ENCODE data around the gene OST4.

The OST4 gene

GRCh38 chr2:27039426-27039825 lies 32.0 kb downstream of the OST4 start:
- Histone ChIP-seq H3K9ac (ENCODE audit: low read depth, low read length, poor library complexity, severe bottlenecking) (no peak overlapping the region), H3K36me3 (ENCODE audit: insufficient read depth, low read length) (peaks cover 67% of the 10 kb centered on the region; the same call in 1 of the 2 replicates), H3K9me3 (ENCODE audit: insufficient read depth, low read depth, low read length) (no peaks in the 10 kb centered on the region), H3K4me1 (ENCODE audit: insufficient read depth, low read length, poor library complexity, severe bottlenecking) (peaks cover 12% of the 10 kb centered on the region), H2AFZ (ENCODE audit: low read length) (no peak overlapping the region), H3F3A (ENCODE audit: low read depth) (no peaks in the 10 kb centered on the region), H3K4me2 (ENCODE audit: low read depth, low read length, poor library complexity, severe bottlenecking) (no peak overlapping the region), H4K20me1 (ENCODE audit: insufficient read depth, low read length, poor library complexity, severe bottlenecking) (no peaks in the 10 kb centered on the region), H3K4me3 (ENCODE audit: low read length, poor library complexity, severe bottlenecking) (no peak overlapping the region), H3K27me3 (ENCODE audit: insufficient read depth, low read length, poor library complexity, severe bottlenecking) (no peaks in the 10 kb centered on the region), H3K79me2 (ENCODE audit: insufficient read depth, low read length) (peaks cover 18% of the 10 kb centered on the region), H3K9me2 (replicated peaks; ENCODE audit: low read depth, low read length) (no peaks in the 10 kb centered on the region)
- TF ChIP-seq EZH2phosphoT487 (IDR thresholded peaks at IDR 0.05; ENCODE audit: borderline replicate concordance), result no peak
- TF ChIP-seq, protein P1, sequence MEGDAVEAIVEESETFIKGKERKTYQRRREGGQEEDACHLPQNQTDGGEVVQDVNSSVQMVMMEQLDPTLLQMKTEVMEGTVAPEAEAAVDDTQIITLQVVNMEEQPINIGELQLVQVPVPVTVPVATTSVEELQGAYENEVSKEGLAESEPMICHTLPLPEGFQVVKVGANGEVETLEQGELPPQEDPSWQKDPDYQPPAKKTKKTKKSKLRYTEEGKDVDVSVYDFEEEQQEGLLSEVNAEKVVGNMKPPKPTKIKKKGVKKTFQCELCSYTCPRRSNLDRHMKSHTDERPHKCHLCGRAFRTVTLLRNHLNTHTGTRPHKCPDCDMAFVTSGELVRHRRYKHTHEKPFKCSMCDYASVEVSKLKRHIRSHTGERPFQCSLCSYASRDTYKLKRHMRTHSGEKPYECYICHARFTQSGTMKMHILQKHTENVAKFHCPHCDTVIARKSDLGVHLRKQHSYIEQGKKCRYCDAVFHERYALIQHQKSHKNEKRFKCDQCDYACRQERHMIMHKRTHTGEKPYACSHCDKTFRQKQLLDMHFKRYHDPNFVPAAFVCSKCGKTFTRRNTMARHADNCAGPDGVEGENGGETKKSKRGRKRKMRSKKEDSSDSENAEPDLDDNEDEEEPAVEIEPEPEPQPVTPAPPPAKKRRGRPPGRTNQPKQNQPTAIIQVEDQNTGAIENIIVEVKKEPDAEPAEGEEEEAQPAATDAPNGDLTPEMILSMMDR (conservative IDR thresholded peaks at IDR 0.05; ENCODE audit: low read length), result no peak

GRCh38 chr2:27038631-27039339 lies 32.7 kb downstream of the OST4 start:
- H4K20me1 ChIP-seq (ENCODE audit: insufficient read depth, low read length, poor library complexity, severe bottlenecking), result peaks cover 2% of the 10 kb centered on the region
- peaks cover 18% of the 10 kb centered on the region for H3K4me1 ChIP-seq (ENCODE audit: insufficient read depth, low read length, poor library complexity, severe bottlenecking)

GRCh38 chr2:27038012-27038411 lies 33.4 kb downstream of the OST4 start:
- Histone ChIP-seq H3K4me2 (ENCODE audit: low read depth, low read length, poor library complexity, severe bottlenecking) (no peak overlapping the region), H3K4me1 (ENCODE audit: insufficient read depth, low read length, poor library complexity, severe bottlenecking) (peaks cover 20% of the 10 kb centered on the region), H4K20me1 (ENCODE audit: insufficient read depth, low read length, poor library complexity, severe bottlenecking) (peaks cover 10% of the 10 kb centered on the region), H3K9me3 (ENCODE audit: insufficient read depth, low read depth, low read length) (no peaks in the 10 kb centered on the region), H3K4me3 (ENCODE audit: low read length, poor library complexity, severe bottlenecking) (no peak overlapping the region), H3K27me3 (ENCODE audit: insufficient read depth, low read length, poor library complexity, severe bottlenecking) (no peaks in the 10 kb centered on the region), H3K36me3 (ENCODE audit: insufficient read depth, low read length) (peaks cover 67% of the 10 kb centered on the region; the same call in 1 of the 2 replicates), H3F3A (ENCODE audit: low read depth) (no peaks in the 10 kb centered on the region), H3K79me2 (ENCODE audit: insufficient read depth, low read length) (peaks cover 32% of the 10 kb centered on the region), H2AFZ (ENCODE audit: low read length) (no peak overlapping the region), H3K9me2 (replicated peaks; ENCODE audit: low read depth, low read length) (no peaks in the 10 kb centered on the region), H3K9ac (ENCODE audit: low read depth, low read length, poor library complexity, severe bottlenecking) (no peak overlapping the region)
- no peak for TF ChIP-seq EZH2phosphoT487 (IDR thresholded peaks at IDR 0.05; ENCODE audit: borderline replicate concordance)

More at GRCh38 chr2:27038631-27039339, 32.7 kb downstream of the OST4 start:
- Histone ChIP-seq H3K27me3 (ENCODE audit: insufficient read depth, low read length, poor library complexity, severe bottlenecking) (no peaks in the 10 kb centered on the region), H3K9me3 (ENCODE audit: insufficient read depth, low read depth, low read length) (no peaks in the 10 kb centered on the region), H2AFZ (ENCODE audit: low read length) (no peak overlapping the region), H3K9me2 (replicated peaks; ENCODE audit: low read depth, low read length) (no peaks in the 10 kb centered on the region), H3K4me3 (ENCODE audit: low read length, poor library complexity, severe bottlenecking) (no peak overlapping the region), H3K9ac (ENCODE audit: low read depth, low read length, poor library complexity, severe bottlenecking) (no peak overlapping the region), H3K79me2 (ENCODE audit: insufficient read depth, low read length) (peaks cover 24% of the 10 kb centered on the region), H3K4me2 (ENCODE audit: low read depth, low read length, poor library complexity, severe bottlenecking) (no peak overlapping the region), H3K36me3 (ENCODE audit: insufficient read depth, low read length) (peaks cover 67% of the 10 kb centered on the region; the same call in 1 of the 2 replicates), H3F3A (ENCODE audit: low read depth) (no peaks in the 10 kb centered on the region)
- TF ChIP-seq EZH2phosphoT487 (IDR thresholded peaks at IDR 0.05; ENCODE audit: borderline replicate concordance), result no peak
- TF ChIP-seq, protein P1 (conservative IDR thresholded peaks at IDR 0.05; ENCODE audit: low read length), result no peak

Measured in Loucy (cell line).